GM23338 (cell line): ENCODE results near the gene C12orf43. TPM values are rescaled to one million over a fixed set of nuclear protein-coding genes. Genes with fewer than 3 reads are reported as not detected.

Experiments
- ATAC-seq: fragments of 200-7000 bp; cut with Tn5 transposase; 3 replicates; pipeline ENCODE4 v1.9.1; 2020
- DNase-seq: peaks from one replicate; pipeline ENCODE4 v3.0.0-alpha.2; 2015; ENCODE audit warnings: low spot score
- H2AFZ ChIP-seq: fragments of 200-600 bp; sonication (generic); 2 replicates; pipeline ENCODE4 v1.8.0; 2016; ENCODE audit warnings: antibody characterized with exemption, mild to moderate bottlenecking, moderate library complexity
- H3F3A ChIP-seq: fragments of 200-600 bp; sonication (generic); replicated peaks from 2 replicates; pipeline ENCODE4 v1.8.0; 2017; ENCODE audit warnings: antibody characterized with exemption, mixed run types, low read depth
- H3K27ac ChIP-seq: fragments of 200-600 bp; sonication (generic); 2 replicates; pipeline ENCODE4 v1.6.1; 2016; ENCODE audit warnings: low read depth
- H3K27me3 ChIP-seq: fragments of 200-600 bp; sonication (generic); 2 replicates; pipeline ENCODE4 v1.8.0; 2016; ENCODE audit warnings: mild to moderate bottlenecking, mixed run types, moderate library complexity; ENCODE audit not compliant: insufficient read depth
- H3K36me3 ChIP-seq: fragments of 200-600 bp; sonication (generic); 2 replicates; pipeline ENCODE4 v1.8.0; 2016; ENCODE audit warnings: mild to moderate bottlenecking; ENCODE audit not compliant: insufficient read depth
- H3K4me1 ChIP-seq: fragments of 200-600 bp; sonication (generic); 2 replicates; pipeline ENCODE4 v1.8.0; 2016; ENCODE audit warnings: mild to moderate bottlenecking, moderate library complexity; ENCODE audit not compliant: insufficient read depth
- H3K4me2 ChIP-seq: fragments of 200-600 bp; sonication (generic); 2 replicates; pipeline ENCODE4 v1.7.1; 2017; ENCODE audit warnings: mixed run types
- H3K4me3 ChIP-seq: fragments of 200-600 bp; sonication (generic); 2 replicates; pipeline ENCODE4 v1.6.1; 2016; ENCODE audit warnings: mixed run types
- H3K79me2 ChIP-seq: fragments of 200-600 bp; sonication (generic); replicated peaks from 2 replicates; pipeline ENCODE4 v1.8.0; 2017; ENCODE audit warnings: mild to moderate bottlenecking; ENCODE audit not compliant: insufficient read depth
- H3K9me2 ChIP-seq: fragments of 200-600 bp; sonication (generic); 2 replicates; pipeline ENCODE4 v1.8.0; 2017; ENCODE audit not compliant: insufficient read depth
- H4K20me1 ChIP-seq: fragments of 200-600 bp; sonication (generic); replicated peaks from 2 replicates; pipeline ENCODE4 v1.8.0; 2017; ENCODE audit warnings: mild to moderate bottlenecking; ENCODE audit not compliant: insufficient read depth
- H3K27ac Mint-ChIP-seq: 2 replicates; pipeline ENCODE4 v1.8.0; 2020; ENCODE audit warnings: inconsistent platforms, mild to moderate bottlenecking, moderate library complexity, mixed read lengths
- H3K27me3 Mint-ChIP-seq: 3 replicates; pipeline ENCODE4 v1.8.0; 2022; ENCODE audit warnings: low read depth, mild to moderate bottlenecking, moderate library complexity, mixed read lengths, inconsistent platforms; ENCODE audit not compliant: insufficient read depth, poor library complexity
- H3K36me3 Mint-ChIP-seq: 3 replicates; pipeline ENCODE4 v1.8.0; 2021; ENCODE audit warnings: low read depth, mild to moderate bottlenecking, inconsistent platforms, moderate library complexity, mixed read lengths
- H3K4me1 Mint-ChIP-seq: 3 replicates; pipeline ENCODE4 v1.8.0; 2020; ENCODE audit warnings: mild to moderate bottlenecking, inconsistent platforms, mixed read lengths
- H3K4me3 Mint-ChIP-seq: 3 replicates; pipeline ENCODE4 v1.8.0; 2021; ENCODE audit warnings: moderate library complexity, mild to moderate bottlenecking, inconsistent platforms, mixed read lengths
- H3K9me3 Mint-ChIP-seq: 3 replicates; pipeline ENCODE4 v1.8.0; 2020; ENCODE audit warnings: moderate library complexity, mild to moderate bottlenecking, inconsistent platforms, mixed read lengths
- CREB1 ChIP-seq: fragments of 250-450 bp; sonication (Bioruptor Pico); IDR thresholded peaks from 2 replicates; pipeline ENCODE4 v1.5.0; 2020; ENCODE audit warnings: low read depth, mild to moderate bottlenecking, moderate library complexity
- EZH2phosphoT487 ChIP-seq: fragments of 200-600 bp; sonication (generic); IDR thresholded peaks from one replicate; pipeline ENCODE4 v1.8.1; 2018; ENCODE audit warnings: antibody characterized with exemption; ENCODE audit not compliant: unreplicated experiment
- JUNB ChIP-seq: IDR thresholded peaks from one replicate; pipeline ENCODE4 v1.6.1; 2016; ENCODE audit warnings: antibody characterized with exemption; ENCODE audit not compliant: unreplicated experiment
- POLR2AphosphoS5 ChIP-seq: IDR thresholded peaks from 2 replicates; pipeline ENCODE4 v1.6.1; 2016; ENCODE audit warnings: antibody characterized with exemption, low read depth
- ZNF114 ChIP-seq: fragments of 250-450 bp; sonication (Bioruptor Pico); IDR thresholded peaks from 2 replicates; pipeline ENCODE4 v1.5.0; 2020; ENCODE audit warnings: mild to moderate bottlenecking, moderate library complexity
- polyA plus RNA-seq: library from polyadenylated mRNA; unstranded; fragments of >200 nt; fragmentation: Nextera tagmentation; extraction: Ambion mirVana; gene quantifications from 2 replicates; pipeline ENCODE4 v1.2.1, GENCODE V29; 2016
- total RNA-seq: library from RNA; depleted of rRNA; stranded (reverse); fragments of >200 nt; shearing (Covaris generic); gene quantifications from 2 replicates; pipeline ENCODE4 v1.2.3, GENCODE V29; 2014
- TF ChIP-seq, protein P1 (sequence below), 2 experiments: fragments of 200-600 bp in 1 of 2; sonication (generic) in 1 of 2; conservative IDR thresholded peaks; 2 replicates each; pipeline versions ENCODE4 v1.5.1 to v1.6.1; 2016 to 2017; ENCODE audit warnings: antibody characterized with exemption in 2 of 2, low read depth in 2 of 2, mild to moderate bottlenecking in 2 of 2, moderate library complexity in 1 of 2
- TF ChIP-seq, protein P2 (sequence below): IDR thresholded peaks from one replicate; pipeline ENCODE4 v1.6.1; 2018; ENCODE audit warnings: antibody characterized with exemption; ENCODE audit not compliant: unreplicated experiment

The C12orf43 gene
- total and polyA plus RNA-seq, 2 experiments from 2014 or later, result 15.2 to 20.7 TPM

DNA sequence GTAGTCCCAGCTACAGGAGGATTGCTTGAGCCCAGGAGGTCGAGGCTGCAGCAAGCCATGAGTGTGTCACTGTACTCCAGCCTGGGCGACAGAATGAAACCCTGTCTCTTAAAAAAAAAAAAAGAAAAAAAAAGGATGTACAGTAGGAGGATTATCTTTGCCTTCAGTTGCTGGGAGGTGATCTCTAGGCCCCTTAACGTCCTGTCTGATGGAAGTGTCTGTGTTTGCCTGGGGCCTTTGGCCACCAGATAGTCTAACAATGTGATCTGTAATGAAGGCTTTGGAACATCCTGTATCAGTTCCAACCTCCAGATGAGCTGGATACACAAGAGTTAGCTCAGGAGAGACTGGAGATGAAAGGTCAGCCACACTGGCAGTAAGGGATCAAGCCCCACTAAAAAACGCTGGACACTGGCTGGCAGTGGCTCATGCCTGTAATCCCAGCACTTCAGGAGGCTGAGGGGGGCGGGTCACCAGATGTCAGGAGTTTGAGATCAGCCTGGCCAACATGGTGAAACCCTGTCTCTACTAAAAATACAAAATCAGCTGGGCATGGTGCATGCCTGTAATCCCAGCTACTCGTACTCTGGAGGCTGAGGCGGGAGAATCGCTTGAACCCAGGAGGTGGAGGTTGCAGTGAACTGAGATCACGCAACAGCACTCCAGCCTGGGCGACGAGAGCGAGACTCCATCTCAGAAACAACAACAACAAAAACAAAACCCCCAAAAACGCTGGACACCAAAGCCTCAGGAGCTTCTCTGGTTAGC, 57.0 kb downstream of the C12orf43 start:
- Histone ChIP-seq H3K4me3 (no peak overlapping the region), H3K27me3 (no peaks in the 10 kb centered on the region), H3F3A (no peaks in the 10 kb centered on the region), H3K9me2 (no peaks in the 10 kb centered on the region), H3K36me3 (no peaks in the 10 kb centered on the region), H3K4me1 (no peaks in the 10 kb centered on the region), H3K79me2 (no peaks in the 10 kb centered on the region), H4K20me1 (no peaks in the 10 kb centered on the region), H3K27ac (no peak overlapping the region), H3K4me2 (no peak overlapping the region), H2AFZ (no peak overlapping the region)
- Mint-ChIP-seq H3K4me1 (peaks cover 3% of the 10 kb centered on the region), H3K9me3 (no peaks in the 10 kb centered on the region), H3K27me3 (no peaks in the 10 kb centered on the region), H3K36me3 (no peaks in the 10 kb centered on the region), H3K4me3 (no peak overlapping the region), H3K27ac (no peak overlapping the region)
- no peak for ATAC-seq
- TF ChIP-seq, protein P1, sequence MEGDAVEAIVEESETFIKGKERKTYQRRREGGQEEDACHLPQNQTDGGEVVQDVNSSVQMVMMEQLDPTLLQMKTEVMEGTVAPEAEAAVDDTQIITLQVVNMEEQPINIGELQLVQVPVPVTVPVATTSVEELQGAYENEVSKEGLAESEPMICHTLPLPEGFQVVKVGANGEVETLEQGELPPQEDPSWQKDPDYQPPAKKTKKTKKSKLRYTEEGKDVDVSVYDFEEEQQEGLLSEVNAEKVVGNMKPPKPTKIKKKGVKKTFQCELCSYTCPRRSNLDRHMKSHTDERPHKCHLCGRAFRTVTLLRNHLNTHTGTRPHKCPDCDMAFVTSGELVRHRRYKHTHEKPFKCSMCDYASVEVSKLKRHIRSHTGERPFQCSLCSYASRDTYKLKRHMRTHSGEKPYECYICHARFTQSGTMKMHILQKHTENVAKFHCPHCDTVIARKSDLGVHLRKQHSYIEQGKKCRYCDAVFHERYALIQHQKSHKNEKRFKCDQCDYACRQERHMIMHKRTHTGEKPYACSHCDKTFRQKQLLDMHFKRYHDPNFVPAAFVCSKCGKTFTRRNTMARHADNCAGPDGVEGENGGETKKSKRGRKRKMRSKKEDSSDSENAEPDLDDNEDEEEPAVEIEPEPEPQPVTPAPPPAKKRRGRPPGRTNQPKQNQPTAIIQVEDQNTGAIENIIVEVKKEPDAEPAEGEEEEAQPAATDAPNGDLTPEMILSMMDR (conservative IDR thresholded peaks at IDR 0.05; ENCODE audit: low read depth in 2 of 2), result no peak
- TF ChIP-seq JUNB (no peak), CREB1 (CRISPR knock-in tag) (no peak), EZH2phosphoT487 (no peak), ZNF114 (CRISPR knock-in tag) (no peak)
- TF ChIP-seq, protein P2, sequence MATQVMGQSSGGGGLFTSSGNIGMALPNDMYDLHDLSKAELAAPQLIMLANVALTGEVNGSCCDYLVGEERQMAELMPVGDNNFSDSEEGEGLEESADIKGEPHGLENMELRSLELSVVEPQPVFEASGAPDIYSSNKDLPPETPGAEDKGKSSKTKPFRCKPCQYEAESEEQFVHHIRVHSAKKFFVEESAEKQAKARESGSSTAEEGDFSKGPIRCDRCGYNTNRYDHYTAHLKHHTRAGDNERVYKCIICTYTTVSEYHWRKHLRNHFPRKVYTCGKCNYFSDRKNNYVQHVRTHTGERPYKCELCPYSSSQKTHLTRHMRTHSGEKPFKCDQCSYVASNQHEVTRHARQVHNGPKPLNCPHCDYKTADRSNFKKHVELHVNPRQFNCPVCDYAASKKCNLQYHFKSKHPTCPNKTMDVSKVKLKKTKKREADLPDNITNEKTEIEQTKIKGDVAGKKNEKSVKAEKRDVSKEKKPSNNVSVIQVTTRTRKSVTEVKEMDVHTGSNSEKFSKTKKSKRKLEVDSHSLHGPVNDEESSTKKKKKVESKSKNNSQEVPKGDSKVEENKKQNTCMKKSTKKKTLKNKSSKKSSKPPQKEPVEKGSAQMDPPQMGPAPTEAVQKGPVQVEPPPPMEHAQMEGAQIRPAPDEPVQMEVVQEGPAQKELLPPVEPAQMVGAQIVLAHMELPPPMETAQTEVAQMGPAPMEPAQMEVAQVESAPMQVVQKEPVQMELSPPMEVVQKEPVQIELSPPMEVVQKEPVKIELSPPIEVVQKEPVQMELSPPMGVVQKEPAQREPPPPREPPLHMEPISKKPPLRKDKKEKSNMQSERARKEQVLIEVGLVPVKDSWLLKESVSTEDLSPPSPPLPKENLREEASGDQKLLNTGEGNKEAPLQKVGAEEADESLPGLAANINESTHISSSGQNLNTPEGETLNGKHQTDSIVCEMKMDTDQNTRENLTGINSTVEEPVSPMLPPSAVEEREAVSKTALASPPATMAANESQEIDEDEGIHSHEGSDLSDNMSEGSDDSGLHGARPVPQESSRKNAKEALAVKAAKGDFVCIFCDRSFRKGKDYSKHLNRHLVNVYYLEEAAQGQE, result no peak
- no peak for DNase-seq

DNA sequence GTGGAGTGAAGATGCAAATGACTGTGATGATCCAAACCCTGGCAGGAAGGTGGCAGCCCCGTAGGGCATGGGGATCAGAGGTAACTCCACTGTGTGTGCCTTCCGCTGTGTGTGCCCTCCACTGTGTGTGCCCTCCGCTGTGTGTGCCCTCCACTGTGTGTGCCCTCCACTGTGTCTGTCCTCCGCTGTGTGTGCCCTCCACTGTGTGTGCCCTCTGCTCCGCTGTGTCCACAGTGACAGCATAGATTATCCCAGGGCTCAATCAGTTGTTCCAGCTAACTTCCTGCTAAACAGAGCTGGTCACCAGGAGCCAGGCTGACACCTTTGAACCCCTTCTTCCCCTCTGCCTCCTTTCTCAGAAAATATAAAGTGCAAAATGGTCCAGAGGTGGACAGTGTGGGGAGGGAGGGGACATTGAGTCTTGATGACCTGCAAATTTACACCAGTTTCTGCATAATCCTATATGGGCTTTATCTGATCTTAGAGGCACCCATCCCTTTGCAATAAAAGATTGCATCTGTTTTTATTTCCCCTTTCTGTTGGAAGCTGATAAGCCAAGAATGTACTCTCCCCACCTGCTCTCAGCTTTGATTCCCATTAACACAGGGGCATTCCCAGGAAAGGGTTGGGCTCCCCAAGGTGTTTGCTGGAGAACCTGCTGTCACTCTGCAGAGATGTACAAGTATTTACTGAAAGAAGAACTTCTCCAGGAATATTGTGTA, 59.5 kb downstream of the C12orf43 start:
- no peaks in the 10 kb centered on the region for H3K36me3 ChIP-seq
- H3K27me3 ChIP-seq, result no peaks in the 10 kb centered on the region
- no peak overlapping the region for H2AFZ ChIP-seq
- Mint-ChIP-seq H3K4me1 (peaks cover under 1% of the 10 kb centered on the region; the same call in 2 of the 3 replicates), H3K4me3 (no peak overlapping the region), H3K9me3 (peaks cover 2% of the 10 kb centered on the region; the same call in 1 of the 3 replicates), H3K36me3 (no peaks in the 10 kb centered on the region), H3K27ac (no peak overlapping the region), H3K27me3 (no peaks in the 10 kb centered on the region)
- no peak overlapping the region for H3K27ac ChIP-seq
- no peak for DNase-seq
- no peak for ATAC-seq
- H3K4me2 ChIP-seq, result no peak overlapping the region
- H4K20me1 ChIP-seq, result no peaks in the 10 kb centered on the region
- no peaks in the 10 kb centered on the region for H3K4me1 ChIP-seq
- H3F3A ChIP-seq, result no peaks in the 10 kb centered on the region
- H3K79me2 ChIP-seq, result no peaks in the 10 kb centered on the region
- TF ChIP-seq POLR2AphosphoS5 (no peak), JUNB (no peak), EZH2phosphoT487 (no peak)
- TF ChIP-seq, protein P1 (conservative IDR thresholded peaks at IDR 0.05; ENCODE audit: low read depth in 2 of 2), result no peak
- H3K4me3 ChIP-seq, result no peak overlapping the region
- no peaks in the 10 kb centered on the region for H3K9me2 ChIP-seq
